ENCODE results near the gene TBC1D20. TPM values are rescaled to one million over a fixed set of nuclear protein-coding genes. Genes with fewer than 3 reads are reported as not detected.

Gene TBC1D20
- total RNA-seq, 1 experiment from 2014 or later, result 32.3 TPM

- Histone ChIP-seq H3K4me3 (replicated peaks in 1 of 2; ENCODE audit: low read depth in 1 of 2, low read length in 2 of 2) (no peak overlapping the region), H2AFZ (ENCODE audit: low read depth, low read length, poor library complexity, severe bottlenecking) (no peak overlapping the region), H3K4me1 (ENCODE audit: control insufficient read depth in 1 of 2, insufficient read depth in 2 of 2, low read length in 2 of 2) (no peaks in the 10 kb centered on the region), H3K9ac (ENCODE audit: low read length) (no peak overlapping the region), H3K36me3 (ENCODE audit: control insufficient read depth in 1 of 2, insufficient read depth in 2 of 2, low read length in 2 of 2) (peaks cover 70% of the 10 kb centered on the region in 2 experiments), H3K79me2 (ENCODE audit: insufficient read depth, low read length) (peaks cover 25% of the 10 kb centered on the region), H3K27me3 (ENCODE audit: insufficient read depth, low read length) (no peaks in the 10 kb centered on the region), H3K27ac (ENCODE audit: low read depth, low read length) (no peak overlapping the region), H3K9me2 (ENCODE audit: insufficient read depth) (no peaks in the 10 kb centered on the region), H4K20me1 (ENCODE audit: insufficient read depth) (no peaks in the 10 kb centered on the region), H3K9me3 (ENCODE audit: control insufficient read depth in 1 of 2, insufficient read depth in 1 of 2, low read depth in 1 of 2, low read length in 2 of 2) (no peaks in the 10 kb centered on the region), H3K4me2 (ENCODE audit: low read length) (no peak overlapping the region)
- no TSS peak for BruUV-seq (replicated peaks)
- ChIA-PET RAD21 (ENCODE audit: low non-redundant PET in 1 of 2, low total read pairs in 2 of 2, uncharacterized antibody in 2 of 2, unreplicated experiment in 2 of 2) (no interaction called here), CTCF (no interaction called here), POLR2A (no interaction called here)
- DNase-seq (ENCODE audit: low read depth, low spot score) (no peak), ATAC-seq (no peak)
- intact Hi-C loops (cut with micrococcal nuclease), result no loop called here
- no peak for TF ChIP-seq EGR1 (IDR thresholded peaks at IDR 0.05; ENCODE audit: low read depth)
- TF ChIP-seq TCF7L2 (IDR thresholded peaks at IDR 0.05; ENCODE audit: borderline replicate concordance, extremely low read depth, insufficient read depth, insufficient read length), result no peak
- TF ChIP-seq FOSL1 (IDR thresholded peaks at IDR 0.05; ENCODE audit: low read depth), result no peak
- TF ChIP-seq RAD21 (IDR thresholded peaks at IDR 0.05; ENCODE audit: low read depth), result no peak
- TF ChIP-seq SRF (IDR thresholded peaks at IDR 0.05; ENCODE audit: low read depth), result no peak
Observed at GRCh38 chr20:497979-498378, 35.6 kb upstream of the TBC1D20 start.

- no peaks in the 10 kb centered on the region for H4K20me1 ChIP-seq (ENCODE audit: insufficient read depth)
- CTCF ChIA-PET, result no interaction called here
Observed at GRCh38 chr20:496126-496696, 33.9 kb upstream of the TBC1D20 start.

More at GRCh38 chr20:496126-496696, 33.9 kb upstream of the TBC1D20 start:
- Histone ChIP-seq H3K27me3 (ENCODE audit: insufficient read depth, low read length) (no peaks in the 10 kb centered on the region), H3K9me2 (ENCODE audit: insufficient read depth) (no peaks in the 10 kb centered on the region), H3K79me2 (ENCODE audit: insufficient read depth, low read length) (peaks cover 14% of the 10 kb centered on the region), H3K4me2 (ENCODE audit: low read length) (no peak overlapping the region), H3K4me3 (replicated peaks in 1 of 2; ENCODE audit: low read depth in 1 of 2, low read length in 2 of 2) (no peak overlapping the region), H3K4me1 (ENCODE audit: control insufficient read depth in 1 of 2, insufficient read depth in 2 of 2, low read length in 2 of 2) (no peaks in the 10 kb centered on the region), H3K36me3 (ENCODE audit: control insufficient read depth in 1 of 2, insufficient read depth in 2 of 2, low read length in 2 of 2) (peaks cover 60 to 65% of the 10 kb centered on the region in 2 experiments), H3K9ac (ENCODE audit: low read length) (no peak overlapping the region), H2AFZ (ENCODE audit: low read depth, low read length, poor library complexity, severe bottlenecking) (no peak overlapping the region), H3K27ac (ENCODE audit: low read depth, low read length) (no peak overlapping the region), H3K9me3 (ENCODE audit: control insufficient read depth in 1 of 2, insufficient read depth in 1 of 2, low read depth in 1 of 2, low read length in 2 of 2) (no peaks in the 10 kb centered on the region)
- no TSS peak for BruUV-seq (replicated peaks)
- ChIA-PET POLR2A (no interaction called here), RAD21 (ENCODE audit: low non-redundant PET in 1 of 2, low total read pairs in 2 of 2, uncharacterized antibody in 2 of 2, unreplicated experiment in 2 of 2) (no interaction called here)
- ATAC-seq (no peak), DNase-seq (ENCODE audit: low read depth, low spot score) (no peak)
- intact Hi-C loops (cut with micrococcal nuclease), result no loop called here
- TF ChIP-seq SRF (IDR thresholded peaks at IDR 0.05; ENCODE audit: low read depth) (no peak), SIN3A (IDR thresholded peaks at IDR 0.05; ENCODE audit: low read depth) (no peak), FOSL1 (IDR thresholded peaks at IDR 0.05; ENCODE audit: low read depth) (no peak)
